Right atrium auricular region (tissue), 2 donors: ENCODE measurements around the gene RASD2. TPM values are rescaled to one million over a fixed set of nuclear protein-coding genes. Genes with fewer than 3 reads are reported as not detected.

ENCODE experiments used
- DNase-seq: peaks from one replicate; pipeline ENCODE4 v3.0.0-alpha.2; 2019; ENCODE audit warnings: low spot score
- H3K27ac ChIP-seq, 2 donors: fragments of 200-600 bp; sonication (generic); 1 replicate in 1 of 2; 2 replicates in 1 of 2; pipeline ENCODE4 v1.5.1; 2016 to 2019
- H3K27me3 ChIP-seq, 2 donors: fragments of 200-600 bp; sonication (generic); one replicate each; pipeline versions ENCODE4 v1.5.1 to v1.6.0; 2017 to 2019
- H3K36me3 ChIP-seq: fragments of 200-600 bp; sonication (generic); one replicate; pipeline ENCODE4 v1.5.1; 2016
- H3K4me1 ChIP-seq, 2 donors: fragments of 200-600 bp; sonication (generic); one replicate each; pipeline versions ENCODE4 v1.5.1 to v1.6.0; 2017 to 2019
- H3K4me3 ChIP-seq, 2 donors: fragments of 200-600 bp; sonication (generic); 1 replicate in 1 of 2; 2 replicates in 1 of 2; pipeline ENCODE4 v1.5.1; 2017 to 2019; ENCODE audit warnings: mild to moderate bottlenecking in 1 of 2, moderate library complexity in 1 of 2
- H3K9me3 ChIP-seq, 2 donors: fragments of 200-600 bp; sonication (generic); one replicate each; pipeline ENCODE4 v1.5.1; 2019
- total RNA-seq, 2 donors: library from RNA; depleted of rRNA; stranded (reverse); fragments of >200 nt; gene quantifications; one replicate each; pipeline ENCODE4 v1.1.0, GENCODE V29; 2016
- TF ChIP-seq, protein P1 (sequence below), 2 donors: fragments of 200-600 bp; sonication (generic); IDR thresholded peaks; one replicate each; pipeline ENCODE4 v1.5.1; 2019; ENCODE audit warnings: antibody characterized with exemption in 2 of 2

RASD2 gene
- total RNA-seq, 2 donors from 2014 or later: 0.94 to 3.1 TPM

DNA sequence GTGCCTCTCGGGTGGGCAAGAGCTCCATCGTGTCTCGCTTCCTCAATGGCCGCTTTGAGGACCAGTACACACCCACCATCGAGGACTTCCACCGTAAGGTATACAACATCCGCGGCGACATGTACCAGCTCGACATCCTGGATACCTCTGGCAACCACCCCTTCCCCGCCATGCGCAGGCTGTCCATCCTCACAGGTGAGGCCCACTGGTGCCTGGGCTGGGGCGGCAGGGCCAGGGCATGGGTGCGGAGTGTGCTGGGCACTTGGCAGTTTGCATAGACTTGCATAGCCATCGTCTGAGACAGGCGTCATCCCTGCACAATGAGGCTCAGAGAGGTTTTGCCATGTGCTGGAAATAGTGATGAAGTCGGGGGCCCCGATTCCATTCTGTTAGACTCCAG is 6.3 kb downstream of the RASD2 start:
- Histone ChIP-seq H3K27ac (no peak overlapping the region), H3K4me1 (peaks cover 0 to 21% of the 10 kb centered on the region in 2 donors)
- no peak for DNase-seq

DNA sequence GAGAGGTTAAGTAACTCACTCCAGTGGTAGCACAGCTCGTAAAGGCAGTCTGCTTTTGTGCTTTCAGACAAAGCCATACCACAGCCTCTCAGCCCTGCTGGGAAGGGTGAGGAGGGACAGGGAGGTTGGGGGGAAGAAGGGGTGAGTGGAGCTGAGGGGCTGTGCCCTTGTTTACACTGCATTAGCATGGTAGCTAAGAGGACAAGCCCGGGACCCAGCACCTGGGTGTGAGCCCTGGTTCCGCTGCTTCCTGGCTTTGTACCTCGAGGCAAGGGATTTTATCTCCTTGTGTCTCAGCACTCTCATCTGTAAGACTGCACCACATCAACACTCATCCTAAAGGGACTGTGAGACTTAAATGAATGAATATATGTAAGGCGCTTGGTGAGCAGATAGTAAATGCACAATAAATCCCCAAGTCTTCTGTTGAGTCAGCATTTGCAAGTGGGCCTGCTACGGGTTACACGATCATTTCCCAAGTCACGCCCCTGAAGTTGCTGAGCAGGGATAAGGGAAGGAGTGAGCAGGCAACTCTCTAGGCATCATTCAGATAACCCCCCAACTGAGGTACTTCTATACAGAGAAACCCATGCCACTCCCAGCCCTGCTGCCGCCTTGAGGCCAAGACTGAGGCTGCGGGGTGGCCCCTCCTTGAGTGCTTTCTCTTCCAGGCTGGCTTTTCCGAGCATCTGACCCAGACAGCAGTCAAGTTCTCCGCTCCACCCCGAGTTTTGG is 7.5 kb downstream of the RASD2 start:
- H3K4me3 ChIP-seq: no peak overlapping the region
- DNase-seq: no peak
- H3K9me3 ChIP-seq: no peaks in the 10 kb centered on the region
- H3K36me3 ChIP-seq: no peaks in the 10 kb centered on the region
- TF ChIP-seq, protein P1, sequence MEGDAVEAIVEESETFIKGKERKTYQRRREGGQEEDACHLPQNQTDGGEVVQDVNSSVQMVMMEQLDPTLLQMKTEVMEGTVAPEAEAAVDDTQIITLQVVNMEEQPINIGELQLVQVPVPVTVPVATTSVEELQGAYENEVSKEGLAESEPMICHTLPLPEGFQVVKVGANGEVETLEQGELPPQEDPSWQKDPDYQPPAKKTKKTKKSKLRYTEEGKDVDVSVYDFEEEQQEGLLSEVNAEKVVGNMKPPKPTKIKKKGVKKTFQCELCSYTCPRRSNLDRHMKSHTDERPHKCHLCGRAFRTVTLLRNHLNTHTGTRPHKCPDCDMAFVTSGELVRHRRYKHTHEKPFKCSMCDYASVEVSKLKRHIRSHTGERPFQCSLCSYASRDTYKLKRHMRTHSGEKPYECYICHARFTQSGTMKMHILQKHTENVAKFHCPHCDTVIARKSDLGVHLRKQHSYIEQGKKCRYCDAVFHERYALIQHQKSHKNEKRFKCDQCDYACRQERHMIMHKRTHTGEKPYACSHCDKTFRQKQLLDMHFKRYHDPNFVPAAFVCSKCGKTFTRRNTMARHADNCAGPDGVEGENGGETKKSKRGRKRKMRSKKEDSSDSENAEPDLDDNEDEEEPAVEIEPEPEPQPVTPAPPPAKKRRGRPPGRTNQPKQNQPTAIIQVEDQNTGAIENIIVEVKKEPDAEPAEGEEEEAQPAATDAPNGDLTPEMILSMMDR (IDR thresholded peaks at IDR 0.05): no peak
- H3K27me3 ChIP-seq: no peaks in the 10 kb centered on the region
- H3K4me1 ChIP-seq: peaks cover 0 to 21% of the 10 kb centered on the region in 2 donors
- H3K27ac ChIP-seq: no peak overlapping the region

More for the DNA sequence above, 6.3 kb downstream of the RASD2 start:
- TF ChIP-seq, protein P1 (IDR thresholded peaks at IDR 0.05): no peak
- Histone ChIP-seq H3K27me3 (no peaks in the 10 kb centered on the region), H3K9me3 (no peaks in the 10 kb centered on the region), H3K4me3 (no peak overlapping the region), H3K36me3 (no peaks in the 10 kb centered on the region)

DNA sequence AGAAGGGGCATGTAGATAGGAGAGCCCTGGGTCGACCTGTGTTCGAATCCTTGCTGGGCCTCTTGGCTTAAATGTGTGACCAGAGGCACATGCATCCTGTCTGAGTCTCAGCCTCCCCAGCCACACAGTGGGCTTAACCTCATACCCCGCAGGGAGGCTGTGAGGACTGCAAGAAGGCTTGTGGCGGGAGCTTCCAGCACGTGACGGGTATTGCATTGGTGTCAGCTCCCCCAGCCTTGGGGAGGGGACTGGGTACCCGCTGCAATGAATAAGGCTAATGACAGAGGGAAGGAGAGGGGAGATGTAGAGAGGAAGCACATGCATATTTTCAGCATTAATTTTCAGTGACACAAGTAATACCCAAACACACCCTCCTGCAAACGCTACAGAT is 8.1 kb downstream of the RASD2 start:
- peaks cover 0 to 21% of the 10 kb centered on the region in 2 donors for H3K4me1 ChIP-seq
- no peak overlapping the region for H3K27ac ChIP-seq
- H3K36me3 ChIP-seq: no peaks in the 10 kb centered on the region
- no peaks in the 10 kb centered on the region for H3K9me3 ChIP-seq
- TF ChIP-seq, protein P1 (IDR thresholded peaks at IDR 0.05): no peak
- H3K27me3 ChIP-seq: no peaks in the 10 kb centered on the region
- no peak overlapping the region for H3K4me3 ChIP-seq
- no peak for DNase-seq

DNA sequence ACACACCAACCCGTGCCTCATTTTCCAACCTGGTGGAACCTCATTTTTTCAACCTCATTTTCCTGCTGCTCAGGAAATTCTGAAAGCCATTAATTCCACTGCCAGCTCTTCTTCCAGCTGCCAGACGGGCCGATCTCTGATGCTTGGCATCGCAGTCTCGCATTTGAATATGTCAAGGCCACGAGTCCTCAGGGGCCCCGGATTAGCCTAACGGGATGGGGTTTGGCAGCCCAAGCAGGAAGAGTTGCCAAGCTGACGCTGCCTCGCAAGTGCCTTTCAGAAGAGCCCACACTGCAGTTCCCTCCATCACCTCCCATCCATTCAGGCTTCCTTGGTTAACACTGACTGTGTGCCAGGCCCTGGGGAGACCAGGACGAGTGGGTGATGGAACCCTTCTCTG is 8.7 kb downstream of the RASD2 start:
- H3K9me3 ChIP-seq: no peaks in the 10 kb centered on the region
- H3K27me3 ChIP-seq: no peaks in the 10 kb centered on the region
- no peak overlapping the region for H3K4me3 ChIP-seq
- H3K27ac ChIP-seq: no peak overlapping the region
- peaks cover 0 to 17% of the 10 kb centered on the region in 2 donors for H3K4me1 ChIP-seq
- TF ChIP-seq, protein P1 (IDR thresholded peaks at IDR 0.05): no peak
- DNase-seq: no peak
- H3K36me3 ChIP-seq: no peaks in the 10 kb centered on the region

DNA sequence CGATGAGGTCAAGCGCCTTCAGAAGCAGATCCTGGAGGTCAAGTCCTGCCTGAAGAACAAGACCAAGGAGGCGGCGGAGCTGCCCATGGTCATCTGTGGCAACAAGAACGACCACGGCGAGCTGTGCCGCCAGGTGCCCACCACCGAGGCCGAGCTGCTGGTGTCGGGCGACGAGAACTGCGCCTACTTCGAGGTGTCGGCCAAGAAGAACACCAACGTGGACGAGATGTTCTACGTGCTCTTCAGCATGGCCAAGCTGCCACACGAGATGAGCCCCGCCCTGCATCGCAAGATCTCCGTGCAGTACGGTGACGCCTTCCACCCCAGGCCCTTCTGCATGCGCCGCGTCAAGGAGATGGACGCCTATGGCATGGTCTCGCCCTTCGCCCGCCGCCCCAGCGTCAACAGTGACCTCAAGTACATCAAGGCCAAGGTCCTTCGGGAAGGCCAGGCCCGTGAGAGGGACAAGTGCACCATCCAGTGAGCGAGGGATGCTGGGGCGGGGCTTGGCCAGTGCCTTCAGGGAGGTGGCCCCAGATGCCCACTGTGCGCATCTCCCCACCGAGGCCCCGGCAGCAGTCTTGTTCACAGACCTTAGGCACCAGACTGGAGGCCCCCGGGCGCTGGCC is 11.0 kb downstream of the RASD2 start:
- H3K9me3 ChIP-seq: no peaks in the 10 kb centered on the region
- no peak overlapping the region for H3K4me3 ChIP-seq
- H3K27me3 ChIP-seq: no peaks in the 10 kb centered on the region
- no peaks in the 10 kb centered on the region for H3K36me3 ChIP-seq
- no peak for DNase-seq
- peaks cover 0 to 7% of the 10 kb centered on the region in 2 donors for H3K4me1 ChIP-seq
- TF ChIP-seq, protein P1 (IDR thresholded peaks at IDR 0.05): no peak
- H3K27ac ChIP-seq: no peak overlapping the region
